ENCODE data around the gene HSDL1. TPM values are rescaled to one million over a fixed set of nuclear protein-coding genes. Genes with fewer than 3 reads are reported as not detected.

Gene HSDL1
- total and polyA plus RNA-seq, 2 of the 8 experiments (the other 6 are each of a cell fraction or from before 2014, with no cell fraction given): 25.0 to 55.7 TPM

DNA sequence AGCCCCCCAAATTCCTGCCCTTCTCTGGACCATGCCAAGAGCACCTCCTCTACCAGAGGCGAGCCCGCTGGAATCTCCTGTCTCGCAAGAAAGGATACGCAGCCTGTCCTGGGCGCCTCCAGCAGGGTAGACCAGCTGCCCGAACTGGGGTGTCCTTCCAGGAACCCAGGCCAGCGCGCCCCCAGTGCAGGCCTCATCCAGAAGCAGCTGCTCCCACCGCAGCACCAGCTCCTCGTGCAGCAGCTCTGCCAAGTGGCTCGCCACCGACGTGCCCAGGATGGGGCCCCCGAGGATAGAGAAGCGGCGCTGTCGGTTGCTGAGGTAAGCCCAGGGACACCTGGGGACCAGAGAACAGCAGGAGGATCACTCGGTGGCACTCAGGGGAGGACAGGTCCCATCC lies 37.1 kb upstream of the HSDL1 start:
- Histone ChIP-seq H2BK20ac (ENCODE audit: low read length) (no peak overlapping the region), H2BK5ac (ENCODE audit: low read depth, low read length) (no peak overlapping the region), H3K79me1 (ENCODE audit: low read depth, low read length) (peaks cover 12% of the 10 kb centered on the region), H3K79me2 (ENCODE audit: control insufficient read depth in 1 of 2, insufficient read depth in 2 of 2, low read length in 2 of 2) (peaks cover 0 to 29% of the 10 kb centered on the region in 2 experiments; a peak in 2 of 4 replicates), H3K23me2 (ENCODE audit: low read depth, low read length) (peaks cover 4% of the 10 kb centered on the region; the same call in 1 of the 2 replicates), H2AFZ (ENCODE audit: low read length) (no peak overlapping the region), H3K9me3 (ENCODE audit: insufficient read depth in 2 of 2, low read depth in 1 of 2, low read length in 1 of 2) (no peaks in the 10 kb centered on the region), H2AK5ac (ENCODE audit: low read depth, low read length) (no peak overlapping the region), H3K4ac (replicated peaks; ENCODE audit: insufficient read length, low read depth, low read length) (no peak overlapping the region), H4K91ac (replicated peaks; ENCODE audit: insufficient read length, low read length) (no peak overlapping the region), H2BK15ac (ENCODE audit: low read length) (no peak overlapping the region), H3K4me1 (replicated peaks in 1 of 4; ENCODE audit: control insufficient read depth in 3 of 4, insufficient read depth in 4 of 4, low read length in 3 of 4) (peaks cover 0 to 2% (median 0%) of the 10 kb centered on the region in 4 experiments; a peak in 2 of 7 replicates), H3K27ac (ENCODE audit: low read depth, low read length) (no peak overlapping the region), H3K36me3 (ENCODE audit: control insufficient read depth in 2 of 4, insufficient read depth in 4 of 4, low read length in 3 of 4) (peaks cover 6 to 48% (median 35%) of the 10 kb centered on the region in 4 experiments), H4K5ac (ENCODE audit: insufficient read length, low read depth, low read length) (no peak overlapping the region), H2BK12ac (ENCODE audit: low read depth, low read length) (no peak overlapping the region), H3K18ac (ENCODE audit: extremely low read depth, low read length) (no peak overlapping the region), H3K14ac (ENCODE audit: insufficient read length) (no peak overlapping the region), H2BK120ac (replicated peaks; ENCODE audit: low read depth, low read length) (no peak overlapping the region), H3K9ac (replicated peaks in 1 of 4; ENCODE audit: extremely low read depth in 1 of 4, low read depth in 3 of 4, low read length in 3 of 4) (no peak overlapping the region), H3K4me2 (ENCODE audit: insufficient read depth in 1 of 2, low read depth in 2 of 2, low read length in 2 of 2) (no peak overlapping the region), H3K27me3 (replicated peaks in 1 of 4; ENCODE audit: control insufficient read depth in 3 of 4, extremely low read depth in 1 of 4, insufficient read depth in 3 of 4, low read length in 3 of 4) (no peaks in the 10 kb centered on the region), H3K23ac (ENCODE audit: insufficient read length) (no peak overlapping the region), H4K20me1 (replicated peaks in 1 of 2; ENCODE audit: control insufficient read depth in 1 of 2, insufficient read depth in 2 of 2, low read length in 2 of 2) (peaks cover 9 to 14% of the 10 kb centered on the region in 2 experiments), H4K8ac (ENCODE audit: extremely low read depth, insufficient read depth, low read length) (no peak overlapping the region), H3K56ac (replicated peaks; ENCODE audit: insufficient read length, low read depth, low read length) (no peak overlapping the region), H3K4me3 (ENCODE audit: extremely low read depth in 1 of 4, insufficient read depth in 2 of 4, low read depth in 3 of 4, low read length in 4 of 4) (no peak overlapping the region)
- POLR2A ChIA-PET (ENCODE audit: partially characterized antibody): interaction anchor here (2.2 kb wide), 1 partner anchor 9 kb away, joined by 6 read pairs; no protein-coding TSS in a partner anchor
- WGBS, 2 experiments (ENCODE audit: extremely low coverage in 1 of 2, insufficient coverage in 1 of 2, insufficient read length in 1 of 2, insufficient replicate concordance in 2 of 2, low coverage in 1 of 2, low lambda C conversion rate in 2 of 2, missing lambda C conversion rate in 1 of 2): 95% methylated on average over 18 of the region's 18 CpGs; no CpG with 5 or more reads in 1 of the 2 experiments
- no peak for FAIRE-seq
- CTCF ChIA-PET (ENCODE audit: partially characterized antibody): interaction anchor here (0.6 to 1.5 kb wide), 4 partner anchors 10 to 126 kb away, joined by 3 to 5 read pairs (median 4); no protein-coding TSS in a partner anchor
- no peak for DNase-seq (ENCODE audit: low read depth in 1 of 2, low spot score in 2 of 2)
- TF ChIP-seq, protein P1, sequence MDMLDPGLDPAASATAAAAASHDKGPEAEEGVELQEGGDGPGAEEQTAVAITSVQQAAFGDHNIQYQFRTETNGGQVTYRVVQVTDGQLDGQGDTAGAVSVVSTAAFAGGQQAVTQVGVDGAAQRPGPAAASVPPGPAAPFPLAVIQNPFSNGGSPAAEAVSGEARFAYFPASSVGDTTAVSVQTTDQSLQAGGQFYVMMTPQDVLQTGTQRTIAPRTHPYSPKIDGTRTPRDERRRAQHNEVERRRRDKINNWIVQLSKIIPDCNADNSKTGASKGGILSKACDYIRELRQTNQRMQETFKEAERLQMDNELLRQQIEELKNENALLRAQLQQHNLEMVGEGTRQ (IDR thresholded peaks at IDR 0.05; ENCODE audit: low read length): no peak
- no peak for TF ChIP-seq SIX5 (IDR thresholded peaks at IDR 0.05; ENCODE audit: low read depth, low read length)
- TF ChIP-seq POLR2A (IDR thresholded peaks at IDR 0.05; ENCODE audit: control extremely low read depth in 1 of 2, low read depth in 2 of 2, low read length in 2 of 2): no peak
- TF ChIP-seq TAF1 (IDR thresholded peaks at IDR 0.05; ENCODE audit: low read depth, low read length): no peak
- TF ChIP-seq CHD1 (IDR thresholded peaks at IDR 0.05; ENCODE audit: low read depth, low read length): no peak
- TF ChIP-seq, protein P2, sequence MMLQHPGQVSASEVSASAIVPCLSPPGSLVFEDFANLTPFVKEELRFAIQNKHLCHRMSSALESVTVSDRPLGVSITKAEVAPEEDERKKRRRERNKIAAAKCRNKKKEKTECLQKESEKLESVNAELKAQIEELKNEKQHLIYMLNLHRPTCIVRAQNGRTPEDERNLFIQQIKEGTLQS (IDR thresholded peaks at IDR 0.05; ENCODE audit: insufficient read depth, low read depth, low read length): no peak
- TF ChIP-seq, protein P3, sequence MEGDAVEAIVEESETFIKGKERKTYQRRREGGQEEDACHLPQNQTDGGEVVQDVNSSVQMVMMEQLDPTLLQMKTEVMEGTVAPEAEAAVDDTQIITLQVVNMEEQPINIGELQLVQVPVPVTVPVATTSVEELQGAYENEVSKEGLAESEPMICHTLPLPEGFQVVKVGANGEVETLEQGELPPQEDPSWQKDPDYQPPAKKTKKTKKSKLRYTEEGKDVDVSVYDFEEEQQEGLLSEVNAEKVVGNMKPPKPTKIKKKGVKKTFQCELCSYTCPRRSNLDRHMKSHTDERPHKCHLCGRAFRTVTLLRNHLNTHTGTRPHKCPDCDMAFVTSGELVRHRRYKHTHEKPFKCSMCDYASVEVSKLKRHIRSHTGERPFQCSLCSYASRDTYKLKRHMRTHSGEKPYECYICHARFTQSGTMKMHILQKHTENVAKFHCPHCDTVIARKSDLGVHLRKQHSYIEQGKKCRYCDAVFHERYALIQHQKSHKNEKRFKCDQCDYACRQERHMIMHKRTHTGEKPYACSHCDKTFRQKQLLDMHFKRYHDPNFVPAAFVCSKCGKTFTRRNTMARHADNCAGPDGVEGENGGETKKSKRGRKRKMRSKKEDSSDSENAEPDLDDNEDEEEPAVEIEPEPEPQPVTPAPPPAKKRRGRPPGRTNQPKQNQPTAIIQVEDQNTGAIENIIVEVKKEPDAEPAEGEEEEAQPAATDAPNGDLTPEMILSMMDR (IDR thresholded peaks at IDR 0.05; ENCODE audit: control extremely low read depth in 1 of 3, insufficient read depth in 1 of 3, low read depth in 1 of 3, low read length in 3 of 3): no peak
- TF ChIP-seq JUND (IDR thresholded peaks at IDR 0.05; ENCODE audit: low read length): no peak
- TF ChIP-seq KDM4A (IDR thresholded peaks at IDR 0.05; ENCODE audit: low read depth, low read length, severe bottlenecking): no peak
- no peak for TF ChIP-seq FOSL1 (IDR thresholded peaks at IDR 0.05; ENCODE audit: insufficient read depth, low read depth, low read length)
